GM12878 (cell line): ENCODE data around the gene MRPL27. TPM values are rescaled to one million over a fixed set of nuclear protein-coding genes. Genes with fewer than 3 reads are reported as not detected.

Experiments
- BACH1 ChIP-seq: fragments of 450-650 bp; IDR thresholded peaks from 2 replicates; pipeline ENCODE4 v1.6.1; 2017; ENCODE audit warnings: mild to moderate bottlenecking, borderline replicate concordance
- BRCA1 ChIP-seq: IDR thresholded peaks from 2 replicates; pipeline ENCODE4 v1.6.1; 2011; ENCODE audit warnings: low read depth, low read length, improper control_type of control experiment
- FOXM1 ChIP-seq: IDR thresholded peaks from 2 replicates; pipeline ENCODE4 v1.6.1; 2012; ENCODE audit warnings: low read depth, mild to moderate bottlenecking, inconsistent platforms, low read length, moderate library complexity
- GATAD2B ChIP-seq: fragments of 450-650 bp; conservative IDR thresholded peaks from 2 replicates; pipeline ENCODE4 v1.6.1; 2017; ENCODE audit warnings: low read depth, mild to moderate bottlenecking, moderate library complexity
- HCFC1 ChIP-seq: fragments of 150-350 bp; IDR thresholded peaks from 2 replicates; pipeline ENCODE4 v1.6.1; 2014; ENCODE audit warnings: low read length
- IKZF1 ChIP-seq: fragments of 450-650 bp; conservative IDR thresholded peaks from 2 replicates; pipeline ENCODE4 v1.6.1; 2017; ENCODE audit warnings: antibody characterized with exemption, mild to moderate bottlenecking
- IRF5 ChIP-seq: fragments of 450-650 bp; IDR thresholded peaks from 2 replicates; pipeline ENCODE4 v1.6.1; 2017; ENCODE audit warnings: borderline replicate concordance
- JUNB ChIP-seq: IDR thresholded peaks from 2 replicates; pipeline ENCODE4 v1.6.1; 2016; ENCODE audit warnings: antibody characterized with exemption, mild to moderate bottlenecking
- NFYA ChIP-seq: IDR thresholded peaks from 2 replicates; pipeline ENCODE4 v1.6.1; 2011; ENCODE audit warnings: low read depth, mild to moderate bottlenecking, low read length, improper control_type of control experiment, borderline replicate concordance
- NR2C1 ChIP-seq: fragments of 450-650 bp; IDR thresholded peaks from 2 replicates; pipeline ENCODE4 v1.6.1; 2017; ENCODE audit warnings: antibody characterized with exemption, mild to moderate bottlenecking, moderate library complexity
- NR2C2 ChIP-seq: IDR thresholded peaks from 2 replicates; pipeline ENCODE4 v1.6.1; 2011; ENCODE audit warnings: borderline replicate concordance, low read depth; ENCODE audit not compliant: control insufficient read depth, insufficient read length
- PAX8 ChIP-seq: fragments of 450-650 bp; IDR thresholded peaks from 2 replicates; pipeline ENCODE4 v1.6.1; 2017; ENCODE audit warnings: mild to moderate bottlenecking, moderate library complexity
- POLR2A ChIP-seq: IDR thresholded peaks from 2 replicates; pipeline ENCODE4 v1.6.1; 2011; ENCODE audit warnings: low read depth, mild to moderate bottlenecking, low read length
- POLR2AphosphoS2 ChIP-seq: IDR thresholded peaks from 2 replicates; pipeline ENCODE4 v1.6.1; 2011; ENCODE audit warnings: low read depth, mild to moderate bottlenecking, low read length, improper control_type of control experiment, moderate library complexity
- RAD21 ChIP-seq: IDR thresholded peaks from 2 replicates; pipeline ENCODE4 v1.6.1; 2011; ENCODE audit warnings: mild to moderate bottlenecking, low read depth, low read length, moderate library complexity; ENCODE audit not compliant: insufficient read depth
- RELA ChIP-seq: fragments of 450-650 bp; IDR thresholded peaks from 2 replicates; pipeline ENCODE4 v1.8.0; 2014; ENCODE audit warnings: borderline replicate concordance; ENCODE audit not compliant: partially characterized antibody
- REST ChIP-seq: IDR thresholded peaks from 2 replicates; pipeline ENCODE4 v1.6.1; 2012; ENCODE audit warnings: mild to moderate bottlenecking, low read depth, low read length
- SMAD1 ChIP-seq: fragments of 450-650 bp; IDR thresholded peaks from 2 replicates; pipeline ENCODE4 v1.6.1; 2018; ENCODE audit warnings: mild to moderate bottlenecking, low read depth; ENCODE audit not compliant: partially characterized antibody
- SP1 ChIP-seq: IDR thresholded peaks from one replicate; pipeline ENCODE4 v1.6.1; 2011; ENCODE audit warnings: low read depth, low read length
- STAT3 ChIP-seq: IDR thresholded peaks from 2 replicates; pipeline ENCODE4 v1.6.1; 2011; ENCODE audit warnings: low read depth, low read length, improper control_type of control experiment
- SUPT20H ChIP-seq: IDR thresholded peaks from 2 replicates; pipeline ENCODE4 v1.6.1; 2011; ENCODE audit warnings: low read depth, mild to moderate bottlenecking, low read length, moderate library complexity, borderline replicate concordance; ENCODE audit not compliant: control insufficient read depth
- TARDBP ChIP-seq: IDR thresholded peaks from 2 replicates; pipeline ENCODE4 v1.6.1; 2016; ENCODE audit warnings: borderline replicate concordance
- YY1 ChIP-seq: IDR thresholded peaks from 2 replicates; pipeline ENCODE4 v1.6.1; 2011; ENCODE audit warnings: low read depth, mild to moderate bottlenecking, low read length
- ZBTB33 ChIP-seq: fragments of 450-650 bp; IDR thresholded peaks from 2 replicates; pipeline ENCODE4 v1.6.1; 2017; ENCODE audit warnings: mild to moderate bottlenecking
- polyA plus RNA-seq, 11 experiments: library from polyadenylated mRNA; depleted of rRNA in 4 of 11; unstranded in 6 of 11; stranded (reverse) in 5 of 11; fragments of >200 nt; fragmentation: Nextera tagmentation in 4 of 11; fragmentation: Illumina TruSeq in 1 of 11; extraction: Ambion mirVana in 4 of 11; extraction: Trizol in 1 of 11; gene quantifications; 1 replicate in 1 of 11; 2 replicates in 10 of 11; pipeline versions ENCODE4 v1.2.1 to v1.2.3, GENCODE V29; 2011 to 2016; ENCODE audit warnings: inconsistent platforms in 2 of 11, missing spikeins in 2 of 11, low read depth in 1 of 11
- total RNA-seq, 4 experiments: library from RNA; depleted of rRNA in 3 of 4; stranded (reverse); fragments of >200 nt in 3 of 4; fragmentation: Illumina TruSeq in 1 of 4; extraction: Trizol in 1 of 4; gene quantifications; 2 replicates each; pipeline versions ENCODE4 v1.2.1 to v1.2.3, GENCODE V29; 2013 to 2021
- TF ChIP-seq, protein P1 (sequence below): IDR thresholded peaks from 2 replicates; pipeline ENCODE4 v1.6.1; 2011; ENCODE audit warnings: low read depth, mild to moderate bottlenecking, low read length, moderate library complexity, borderline replicate concordance; ENCODE audit errors: extremely low read depth

MRPL27 gene
- total and polyA plus RNA-seq, 10 of the 15 experiments (the other 5 are each of a cell fraction or from before 2014, with no cell fraction given) = 83.0 to 390 (median 131) TPM

DNA sequence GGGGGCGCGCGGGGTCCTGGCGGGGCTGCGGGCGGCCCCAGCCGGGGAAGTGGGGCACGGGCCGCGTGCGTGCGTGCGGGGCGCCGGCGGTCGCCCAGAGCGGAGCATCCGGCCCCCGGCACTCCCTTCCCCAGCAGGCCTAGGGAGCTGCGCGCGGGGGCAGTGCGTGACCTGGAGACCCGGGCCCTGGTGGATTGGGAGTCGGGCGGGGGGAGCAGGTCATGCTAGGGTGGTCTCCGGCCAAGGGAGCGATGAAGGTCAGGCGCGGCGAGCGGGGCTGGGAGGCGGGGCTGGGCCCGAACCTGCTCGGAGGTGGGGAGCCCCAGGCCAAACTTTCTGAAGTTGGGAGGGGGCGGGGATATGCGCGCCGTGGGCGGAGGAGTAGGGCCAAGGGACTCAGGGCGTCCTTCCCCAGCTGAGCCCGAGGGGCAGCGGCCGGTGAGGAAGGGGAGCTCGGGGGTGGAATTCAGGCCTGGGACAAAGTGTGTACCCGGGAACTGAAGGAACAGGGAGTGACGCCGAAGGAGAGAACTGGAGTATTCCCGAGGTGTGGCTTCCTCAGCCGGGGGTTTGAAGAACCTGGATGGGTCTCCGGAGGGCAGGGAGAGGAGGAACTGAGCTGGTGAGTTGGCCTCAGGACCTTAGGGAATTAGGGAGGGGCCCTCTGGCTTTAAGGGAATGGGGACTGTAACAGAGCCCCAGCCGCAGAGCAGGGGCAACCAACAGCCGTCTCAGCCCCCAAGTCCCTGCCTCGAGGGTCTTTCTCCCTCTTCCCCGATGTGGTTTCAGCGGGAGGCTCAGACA lies 26.5 kb downstream of the MRPL27 start (continued):
- TF ChIP-seq NFYA (no peak), PAX8 (no peak), REST (no peak), HCFC1 (no peak), YY1 (no peak), POLR2A (peak; percentile 4; the same call in 1 of the 2 replicates), STAT3 (no peak), JUNB (no peak), IKZF1 (peak; percentile 57; the same call in 1 of the 2 replicates), SUPT20H (no peak), NR2C2 (no peak), BRCA1 (no peak), GATAD2B (no peak; the same call in 1 of the 2 replicates), SP1 (no peak), FOXM1 (no peak), RELA (no peak), BACH1 (peak; percentile 7; the same call in 1 of the 2 replicates), IRF5 (no peak), POLR2AphosphoS2 (no peak), SMAD1 (no peak), ZBTB33 (no peak), NR2C1 (no peak), TARDBP (no peak), RAD21 (no peak)
- TF ChIP-seq, protein P1, sequence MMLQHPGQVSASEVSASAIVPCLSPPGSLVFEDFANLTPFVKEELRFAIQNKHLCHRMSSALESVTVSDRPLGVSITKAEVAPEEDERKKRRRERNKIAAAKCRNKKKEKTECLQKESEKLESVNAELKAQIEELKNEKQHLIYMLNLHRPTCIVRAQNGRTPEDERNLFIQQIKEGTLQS = no peak
